HG03378 (cell line): ENCODE results near the gene TCF7L1.
"Not testable (repeated sequence)": the region's sequence is repeated elsewhere in the genome, so short reads cannot be mapped to it uniquely, and the experiment has no call there.

Experiments used
- ATAC-seq: cut with Tn5 transposase; IDR thresholded peaks from one replicate; pipeline ENCODE4 v1.9.1; 2021; ENCODE audit warnings: mild to moderate bottlenecking, moderate library complexity; ENCODE audit not compliant: unreplicated experiment

The TCF7L1 gene, protein sequence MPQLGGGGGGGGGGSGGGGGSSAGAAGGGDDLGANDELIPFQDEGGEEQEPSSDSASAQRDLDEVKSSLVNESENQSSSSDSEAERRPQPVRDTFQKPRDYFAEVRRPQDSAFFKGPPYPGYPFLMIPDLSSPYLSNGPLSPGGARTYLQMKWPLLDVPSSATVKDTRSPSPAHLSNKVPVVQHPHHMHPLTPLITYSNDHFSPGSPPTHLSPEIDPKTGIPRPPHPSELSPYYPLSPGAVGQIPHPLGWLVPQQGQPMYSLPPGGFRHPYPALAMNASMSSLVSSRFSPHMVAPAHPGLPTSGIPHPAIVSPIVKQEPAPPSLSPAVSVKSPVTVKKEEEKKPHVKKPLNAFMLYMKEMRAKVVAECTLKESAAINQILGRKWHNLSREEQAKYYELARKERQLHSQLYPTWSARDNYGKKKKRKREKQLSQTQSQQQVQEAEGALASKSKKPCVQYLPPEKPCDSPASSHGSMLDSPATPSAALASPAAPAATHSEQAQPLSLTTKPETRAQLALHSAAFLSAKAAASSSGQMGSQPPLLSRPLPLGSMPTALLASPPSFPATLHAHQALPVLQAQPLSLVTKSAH

GRCh38 chr2:85132834-85133637 is at the start of gene TCF7L1:
TSS of gene TCF7L1 (plus strand) at chr2:85133392. CDS start at chr2:85133685, 293 bp downstream.
- ATAC-seq, result no peak

DNA sequence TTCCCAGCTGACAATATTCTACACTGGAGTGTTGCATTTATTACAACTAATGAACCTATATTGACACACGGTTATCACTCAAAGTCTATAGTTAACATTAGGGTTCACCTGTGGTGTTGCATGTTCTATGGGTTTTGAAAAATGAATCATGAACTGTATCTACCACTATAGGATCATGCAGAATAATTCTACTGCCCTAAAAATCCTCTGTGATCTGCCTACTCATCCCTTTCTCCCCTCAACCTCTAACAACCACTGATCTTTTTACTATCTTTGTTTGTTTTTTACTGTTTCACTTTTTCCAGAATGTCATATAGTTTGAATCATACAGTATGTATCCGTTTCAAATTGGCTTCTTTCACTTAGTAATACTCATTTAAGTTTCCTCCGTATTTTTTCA is 47.6 kb upstream of the TCF7L1 start:
- no peak for ATAC-seq

DNA sequence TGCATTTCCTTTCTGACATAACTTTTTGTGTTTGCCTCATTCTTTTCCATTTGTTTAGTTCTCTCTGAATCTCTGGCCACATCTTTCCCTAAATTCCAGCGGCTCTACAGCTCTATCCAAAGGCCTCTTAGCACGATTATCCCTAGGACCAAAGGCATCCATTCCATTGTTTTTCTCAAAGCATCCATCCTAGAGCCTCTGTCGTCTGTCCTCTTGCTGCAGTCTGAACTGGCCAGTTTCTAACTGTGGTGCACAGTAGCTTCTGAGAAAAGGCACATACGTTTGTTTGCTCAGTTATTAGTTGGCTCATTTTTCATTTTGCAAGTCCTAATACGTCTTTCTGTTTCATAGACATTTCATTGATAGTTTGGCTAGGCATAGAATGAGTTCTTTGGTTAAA is 45.7 kb upstream of the TCF7L1 start:
- ATAC-seq, result no peak

DNA sequence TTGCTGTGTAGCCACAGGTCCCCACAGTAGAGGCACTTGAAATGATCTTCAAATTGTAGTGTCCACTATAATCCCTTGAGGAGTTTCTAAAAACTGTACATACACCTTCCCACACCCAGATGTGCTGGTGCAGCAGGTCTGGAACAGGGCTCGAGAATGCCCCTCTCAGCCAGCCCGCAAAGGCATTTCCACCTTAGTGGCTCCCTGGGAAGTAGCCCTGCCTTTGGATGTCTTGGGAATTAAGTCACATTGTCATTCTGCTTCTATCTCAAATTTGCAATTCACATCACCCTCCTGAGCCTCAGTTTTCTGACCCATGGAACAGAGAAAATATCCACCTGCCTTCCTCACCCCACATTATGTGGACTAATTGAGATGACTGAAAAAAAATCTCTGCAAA is 44.3 kb upstream of the TCF7L1 start:
- ATAC-seq, result no peak

GRCh38 chr2:85089585-85089984 is 43.6 kb upstream of the TCF7L1 start:
- ATAC-seq, result no peak

- no peak for ATAC-seq
Measured at GRCh38 chr2:85091838-85092237, 41.4 kb upstream of the TCF7L1 start.

DNA sequence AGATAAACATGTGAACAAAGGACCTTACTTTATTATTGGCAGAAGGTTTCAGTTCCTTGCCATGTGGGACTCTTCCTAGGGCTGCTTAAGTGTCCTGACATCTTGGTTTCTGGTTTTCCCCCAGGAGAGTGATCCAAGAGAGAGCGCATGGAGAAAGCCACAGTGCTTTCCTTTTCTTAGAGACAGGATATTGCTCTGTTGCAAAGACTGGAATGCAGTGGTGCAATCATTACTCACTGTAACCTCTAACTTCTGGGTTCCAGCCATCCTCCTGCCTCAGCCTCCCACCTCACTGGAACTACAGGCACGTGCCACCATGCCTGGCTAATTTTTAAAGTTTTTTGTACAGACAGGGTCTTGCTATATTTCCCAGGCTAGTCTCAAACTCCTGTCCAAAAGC is 38.1 kb upstream of the TCF7L1 start:
- ATAC-seq, result no peak

DNA sequence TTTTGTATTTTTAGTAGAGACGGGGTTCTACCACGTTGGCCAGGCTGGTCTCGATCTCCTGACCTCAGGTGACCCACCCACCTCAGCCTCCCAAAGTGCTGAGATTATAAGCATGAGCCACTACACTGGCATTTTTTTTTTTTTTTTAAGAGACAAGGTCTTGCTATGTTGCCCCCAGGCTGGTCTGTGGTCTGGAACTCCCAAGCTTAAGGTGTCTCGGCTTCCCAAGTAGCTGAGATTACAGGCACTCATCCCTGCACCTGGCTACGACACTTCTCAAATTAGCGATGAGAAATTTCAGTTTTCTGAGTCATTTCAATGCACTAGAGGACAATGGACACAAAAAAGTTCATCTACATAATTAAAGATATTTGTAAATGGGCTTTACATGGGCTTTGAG is 36.6 kb upstream of the TCF7L1 start:
- no peak for ATAC-seq

- no peak for ATAC-seq
Measured at GRCh38 chr2:85104228-85104627, 29.0 kb upstream of the TCF7L1 start.

- ATAC-seq, result no peak
Measured at GRCh38 chr2:85106489-85107180, 26.6 kb upstream of the TCF7L1 start.

DNA sequence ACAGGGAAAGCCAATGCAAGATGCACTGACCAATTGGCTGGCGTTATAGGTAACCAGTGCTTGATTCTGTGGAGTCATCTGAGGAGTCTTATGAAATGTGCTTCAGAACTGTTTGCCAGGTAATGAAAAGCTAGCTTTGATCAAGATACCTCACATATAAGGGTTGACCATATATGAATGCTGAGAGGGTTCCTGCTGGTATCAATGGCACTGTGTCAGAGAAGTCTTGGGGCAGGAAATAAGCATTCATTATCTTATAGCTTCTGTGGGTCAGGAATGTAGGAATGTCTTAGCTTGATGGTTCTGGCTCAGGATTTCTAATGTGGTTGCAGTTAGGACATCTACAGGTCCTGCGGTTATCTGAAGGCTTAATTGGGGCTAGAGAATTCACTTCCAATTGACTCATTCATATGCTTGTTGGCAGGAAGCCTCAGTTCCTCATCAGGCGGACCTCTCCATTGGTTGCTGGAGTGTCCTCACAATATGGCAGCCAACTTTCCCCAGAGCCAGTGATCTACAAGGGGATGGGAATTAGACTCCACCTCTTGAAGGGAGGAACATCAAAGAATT is 22.1 kb upstream of the TCF7L1 start:
- ATAC-seq, result no peak

DNA sequence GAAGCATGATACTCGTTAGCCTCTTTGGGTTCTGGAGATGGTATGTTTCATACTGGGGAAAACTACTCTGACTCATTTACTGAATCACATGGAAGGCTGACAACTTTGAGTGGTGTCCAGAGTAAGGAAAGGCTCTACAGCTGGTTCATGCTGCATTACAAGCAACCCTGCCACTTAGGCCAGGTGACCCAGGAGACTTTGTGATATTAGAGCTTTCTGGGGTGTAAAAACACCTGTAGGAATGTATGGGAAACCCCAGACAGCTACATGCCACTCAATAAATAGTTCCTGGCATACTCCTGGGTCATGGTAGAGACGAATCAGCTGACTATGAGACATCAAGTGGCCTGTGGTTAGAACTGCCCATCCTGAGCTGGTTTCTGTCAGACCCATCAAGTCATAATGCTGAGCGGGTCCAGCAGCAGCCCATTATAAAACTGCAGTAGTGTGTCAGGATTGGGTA is 21.3 kb upstream of the TCF7L1 start:
- no peak for ATAC-seq

DNA sequence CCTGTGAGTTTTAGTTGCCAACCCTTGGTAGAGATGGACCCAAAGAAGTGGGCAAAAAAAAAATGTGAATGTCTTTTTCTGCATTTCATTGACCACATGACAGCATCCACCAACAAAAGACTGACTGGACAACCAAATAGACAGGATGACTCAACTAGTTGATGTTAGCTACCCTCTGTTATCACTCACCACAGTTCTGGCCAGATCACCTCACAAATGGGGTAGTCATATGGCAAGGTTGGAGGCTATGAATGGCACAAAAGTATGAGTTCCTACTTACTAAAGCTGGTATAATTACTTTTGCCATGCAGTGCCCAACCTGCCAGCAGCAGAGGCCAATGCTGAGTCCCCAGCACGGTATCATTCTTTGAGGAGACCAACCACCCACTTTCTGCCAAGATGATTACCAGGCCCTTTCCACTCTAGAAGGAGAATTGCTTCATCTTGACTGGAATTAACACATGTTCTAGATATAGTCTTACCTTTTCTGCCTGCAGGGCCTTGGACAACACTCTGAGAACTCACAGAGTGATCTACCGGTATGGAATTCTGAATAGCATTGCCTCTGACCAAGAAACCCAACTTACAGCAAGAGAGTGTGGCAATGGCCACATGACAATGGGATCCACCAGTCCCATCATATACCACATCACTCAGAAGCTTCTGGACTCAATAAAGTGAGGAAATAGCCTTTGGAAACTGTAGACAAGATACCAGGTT is 20.1 kb upstream of the TCF7L1 start:
- ATAC-seq, result no peak

DNA sequence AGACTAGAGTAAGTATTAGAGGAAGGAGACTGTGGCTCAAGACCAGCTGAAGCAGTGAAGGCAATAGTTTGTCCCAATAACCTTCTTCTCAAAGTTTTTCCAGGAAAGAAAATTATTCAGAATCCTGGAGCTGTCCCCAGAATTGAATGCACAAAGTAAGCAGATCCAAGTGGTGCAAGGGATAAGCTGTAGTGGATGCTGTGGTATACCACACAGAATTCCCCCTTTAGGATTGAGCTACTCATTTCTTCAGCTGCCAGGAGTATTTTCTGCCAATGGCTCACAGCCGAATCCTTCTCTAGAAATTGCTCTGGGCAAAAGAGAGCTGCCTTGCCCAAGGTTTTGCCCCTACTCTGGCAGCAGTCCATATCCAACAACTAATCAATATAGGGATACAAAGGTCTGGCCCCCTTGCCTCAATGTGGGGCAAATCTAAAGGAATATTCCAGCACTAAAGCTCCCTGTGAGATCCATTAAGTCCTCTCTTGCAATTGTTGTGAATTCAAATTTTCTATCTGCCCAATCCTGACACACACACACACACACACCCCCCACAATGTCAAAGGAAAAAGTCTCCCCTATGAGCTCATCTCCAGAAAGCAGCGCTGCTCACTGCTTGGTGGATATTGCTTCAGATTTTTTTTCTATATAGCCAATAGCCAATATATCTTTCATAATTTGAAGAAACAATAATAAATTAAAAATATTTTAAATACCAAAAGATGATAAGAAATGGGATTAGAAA is 18.4 kb upstream of the TCF7L1 start:
- no peak for ATAC-seq

- no peak for ATAC-seq
Measured at GRCh38 chr2:85116207-85116606, 17.0 kb upstream of the TCF7L1 start.

GRCh38 chr2:85119900-85120299 is 13.3 kb upstream of the TCF7L1 start:
- no peak for ATAC-seq

GRCh38 chr2:85120363-85120762 is 12.8 kb upstream of the TCF7L1 start:
- ATAC-seq, result no peak

- ATAC-seq, result not testable (repeated sequence)
Measured at GRCh38 chr2:85126462-85126861, 6.7 kb upstream of the TCF7L1 start.

- ATAC-seq, result no peak
Measured at GRCh38 chr2:85129861-85130260, 3.3 kb upstream of the TCF7L1 start.
